Left hindlimb (tissue), 1 donor: ENCODE measurements around the gene RAPSN.

ENCODE experiments used
- DNase-seq: peaks from one replicate; pipeline ENCODE4 v3.0.0-alpha.2; 2018

Gene RAPSN

GRCh38 chr11:47448566-47449427, at the start of gene RAPSN:
Gene RAPSN (minus strand): TSS chr11:47449136. CDS start chr11:47448964, 172 bp downstream.
- DNase-seq = peak; percentile 69

GRCh38 chr11:47498149-47498548, 49.2 kb upstream of the RAPSN start:
- no peak for DNase-seq

DNA sequence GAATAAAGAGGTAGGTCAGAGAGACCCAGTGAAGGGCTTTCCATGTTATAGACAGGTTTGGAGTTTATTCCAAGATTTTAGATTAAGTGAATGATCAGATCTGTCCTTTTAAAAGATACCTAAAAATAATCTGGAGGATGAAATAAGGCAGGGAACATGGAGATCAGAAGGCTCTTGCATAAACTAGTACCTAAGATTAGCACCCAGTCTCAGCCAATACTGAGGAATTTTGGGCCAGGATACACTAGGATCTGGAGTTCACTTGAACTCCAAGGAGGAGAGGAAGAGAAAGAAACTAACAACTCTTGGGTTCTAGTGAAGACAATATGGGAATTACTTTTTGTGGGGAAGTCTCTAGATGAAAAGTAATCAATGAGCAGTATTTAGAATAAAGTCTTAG, 47.9 kb upstream of the RAPSN start:
- DNase-seq = no peak

DNA sequence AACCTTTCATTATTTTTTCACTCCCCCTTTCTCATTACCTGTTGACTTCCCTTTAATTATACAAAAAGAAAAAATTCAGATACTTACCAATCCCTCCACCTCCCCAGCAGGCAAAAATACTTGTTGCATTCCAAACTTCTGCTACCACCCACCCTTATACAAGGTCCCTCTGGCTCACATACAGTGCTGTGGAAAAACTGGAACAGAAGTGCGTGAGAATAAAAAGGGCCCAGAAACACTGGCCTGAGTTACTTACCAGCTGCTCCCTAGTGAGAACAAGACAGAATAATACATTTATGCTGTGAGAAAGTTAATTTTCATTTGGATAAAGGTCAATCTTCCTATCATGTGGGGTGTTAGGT, 46.9 kb upstream of the RAPSN start:
- DNase-seq = no peak

GRCh38 chr11:47495011-47495855, 46.3 kb upstream of the RAPSN start:
- DNase-seq = no peak

DNA sequence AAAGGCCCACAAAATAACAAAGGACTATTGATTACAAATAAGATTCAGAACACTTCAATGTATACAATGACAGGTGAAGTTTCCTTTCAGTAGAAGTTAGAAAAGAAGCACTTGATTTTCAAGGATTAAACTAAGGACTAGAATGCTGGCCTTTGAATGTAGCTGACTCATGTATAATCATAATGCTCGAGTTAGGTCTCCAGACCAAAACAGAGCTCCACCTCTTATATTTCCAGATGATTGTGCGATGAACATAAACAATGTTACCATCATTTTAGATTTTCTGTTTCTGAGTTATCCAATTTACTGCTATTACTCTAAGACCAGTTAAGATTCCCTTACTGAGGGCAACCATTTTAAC, 40.4 kb upstream of the RAPSN start:
- DNase-seq = no peak

DNA sequence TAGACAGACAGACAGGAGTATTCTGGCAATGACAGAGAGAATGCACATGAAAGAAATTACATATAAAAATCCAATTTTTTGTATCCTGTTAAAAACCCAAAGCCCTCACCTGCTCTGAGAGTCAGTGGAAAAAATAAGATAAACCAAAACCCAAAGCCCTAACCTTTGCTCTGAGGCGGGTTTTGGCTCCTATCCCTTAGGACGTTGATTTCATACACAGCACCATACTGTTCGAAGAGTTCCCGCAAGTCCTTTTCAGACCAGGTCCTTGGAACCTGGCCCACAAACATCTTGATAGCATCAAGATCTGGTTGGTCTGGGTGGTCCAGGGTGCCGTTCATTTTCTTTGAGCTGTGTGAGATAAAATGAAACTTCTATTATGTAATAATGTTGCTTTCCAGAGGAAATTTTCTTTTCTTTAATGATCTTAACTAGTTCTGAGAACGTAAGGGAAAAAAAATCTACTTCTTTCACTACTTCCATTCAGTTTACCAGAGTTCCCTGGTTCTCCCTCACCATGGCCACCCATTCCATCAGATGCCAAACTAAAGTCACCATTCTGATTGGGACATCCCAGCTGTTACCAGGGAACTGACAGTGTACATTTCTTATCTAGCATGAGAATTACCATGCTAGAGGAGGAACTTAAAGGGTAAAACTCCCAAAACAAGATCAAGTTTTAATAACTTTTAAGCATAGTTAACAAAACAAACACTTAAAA, 39.9 kb upstream of the RAPSN start:
- no peak for DNase-seq

- no peak for DNase-seq
Measured at GRCh38 chr11:47488111-47488510, 39.2 kb upstream of the RAPSN start.

DNA sequence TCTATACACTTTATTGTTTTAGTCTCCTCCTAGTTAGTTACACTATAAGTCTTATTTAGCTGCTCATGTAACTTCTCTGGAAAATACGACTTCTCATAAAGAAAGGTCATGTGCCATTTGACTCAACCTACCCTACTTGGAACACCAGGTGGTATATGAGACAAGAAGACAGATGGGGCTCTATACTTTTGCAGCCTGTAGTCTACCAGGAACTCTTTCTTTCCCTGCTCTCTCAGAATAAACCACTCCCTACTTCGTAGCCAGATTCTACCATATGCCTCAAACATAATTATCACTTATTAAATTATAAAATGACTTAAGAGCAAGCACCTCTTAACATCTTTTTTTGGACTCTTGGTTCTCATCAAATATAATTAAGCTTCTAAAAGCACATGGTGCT, 38.5 kb upstream of the RAPSN start:
- no peak for DNase-seq

GRCh38 chr11:47485107-47485506, 36.2 kb upstream of the RAPSN start:
- no peak for DNase-seq

DNA sequence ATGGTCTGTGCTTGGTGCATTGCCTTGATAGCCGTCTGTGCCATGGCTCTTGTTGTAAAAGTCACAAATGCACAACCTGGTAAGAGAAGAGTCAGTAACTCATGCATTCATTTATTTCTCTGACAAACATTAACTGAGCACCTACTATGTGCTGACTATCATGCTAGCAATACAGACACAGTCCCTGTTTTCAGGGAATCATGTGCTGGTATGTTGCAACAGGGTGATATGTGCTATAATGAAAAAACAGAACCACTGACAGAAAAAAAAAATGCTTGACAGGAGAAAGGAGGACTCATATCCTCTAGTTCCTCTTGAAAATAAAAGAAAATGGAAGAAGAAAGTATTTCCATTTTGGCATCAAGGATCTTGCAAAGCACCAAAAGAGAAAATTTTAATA, 34.5 kb upstream of the RAPSN start:
- no peak for DNase-seq

DNA sequence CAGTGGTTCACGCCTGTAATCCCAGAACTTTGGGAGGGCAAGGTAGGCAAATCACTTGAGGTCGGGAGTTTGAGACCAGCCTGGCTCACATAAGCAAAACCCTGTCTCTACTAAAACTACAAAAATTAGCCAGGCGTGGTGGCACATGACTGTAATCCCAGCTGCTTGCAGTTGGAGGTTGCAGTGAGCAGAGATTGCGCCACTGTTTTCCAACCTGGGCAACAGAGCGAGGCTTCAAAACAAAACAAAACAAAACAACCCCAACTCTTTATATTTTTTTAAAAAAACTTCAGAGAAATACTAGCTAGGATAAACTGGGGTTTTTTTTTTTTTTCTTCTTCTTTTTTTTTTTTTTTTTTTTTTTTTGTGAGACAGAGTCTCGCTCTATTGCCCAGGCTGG, 31.8 kb upstream of the RAPSN start:
- DNase-seq = no peak

- DNase-seq = no peak
Measured at GRCh38 chr11:47478651-47479329, 29.9 kb upstream of the RAPSN start.

GRCh38 chr11:47477753-47478152, 28.8 kb upstream of the RAPSN start:
- no peak for DNase-seq

DNA sequence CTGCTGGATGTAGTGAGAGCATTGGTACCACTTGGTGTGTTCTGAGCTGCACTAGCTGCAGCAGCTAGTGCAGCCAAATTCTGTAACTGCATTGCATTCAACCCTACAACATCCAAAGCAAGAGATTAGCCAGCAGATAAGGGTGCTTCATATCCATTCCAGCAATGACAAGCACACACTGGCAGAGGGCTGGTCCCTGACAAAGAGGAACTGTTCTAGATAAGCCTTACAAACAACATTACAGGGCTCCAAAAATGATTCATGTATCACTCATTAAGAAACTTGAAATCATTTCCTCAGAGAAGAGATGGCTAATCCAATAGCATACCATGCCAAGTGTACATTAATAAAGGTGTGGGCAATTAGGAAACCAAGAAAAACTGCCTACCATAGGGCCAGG, 28.4 kb upstream of the RAPSN start:
- no peak for DNase-seq

DNA sequence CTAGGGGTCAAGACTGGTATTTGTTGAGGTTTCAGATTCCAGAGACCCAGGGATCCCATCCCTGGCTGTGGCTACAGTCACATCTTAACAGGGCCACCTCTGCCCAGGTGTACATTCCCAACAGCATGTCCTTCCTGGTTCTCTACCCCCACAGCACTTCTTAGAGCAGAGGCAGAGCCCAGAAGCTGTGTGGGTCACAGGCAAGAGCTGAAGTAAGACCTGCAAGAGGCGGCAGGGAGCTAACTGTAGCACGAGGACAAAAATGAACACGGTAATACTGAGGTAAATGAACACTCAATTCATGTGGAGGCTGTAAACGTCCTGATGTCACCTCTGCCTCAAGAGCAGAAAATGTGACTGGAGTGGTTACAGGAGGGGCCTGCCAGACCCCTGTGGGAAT, 21.7 kb upstream of the RAPSN start:
- DNase-seq = no peak

- DNase-seq = no peak
Measured at GRCh38 chr11:47469361-47470179, 20.6 kb upstream of the RAPSN start.

DNA sequence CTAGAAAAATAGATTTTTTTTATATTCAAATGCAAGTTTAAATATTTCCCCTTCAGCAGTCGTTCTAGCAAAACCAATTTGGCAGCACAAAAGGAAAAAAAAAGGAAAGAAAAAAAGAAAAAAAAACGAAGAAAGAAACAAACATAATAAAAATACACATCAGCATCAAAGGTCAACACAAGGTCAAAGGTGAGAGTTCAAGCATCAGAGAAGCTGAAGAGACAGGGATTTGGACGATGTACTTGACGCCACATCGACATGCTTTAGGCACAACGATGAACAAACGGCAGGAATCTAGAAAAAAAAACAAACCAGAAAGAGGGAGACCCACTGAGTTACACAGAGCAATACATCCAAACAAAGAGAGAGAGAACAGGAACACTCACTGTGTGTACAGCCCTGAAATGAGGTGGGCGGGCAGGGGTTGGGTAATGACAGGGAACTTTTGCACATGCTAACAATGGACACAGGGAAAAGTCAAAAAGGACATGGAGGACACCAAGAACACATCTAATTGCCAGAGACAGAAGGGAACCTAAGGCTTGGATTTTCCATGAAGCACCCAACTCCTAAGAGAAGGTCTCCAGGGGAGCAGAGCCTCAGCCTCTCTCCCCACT, 19.8 kb upstream of the RAPSN start:
- no peak for DNase-seq

DNA sequence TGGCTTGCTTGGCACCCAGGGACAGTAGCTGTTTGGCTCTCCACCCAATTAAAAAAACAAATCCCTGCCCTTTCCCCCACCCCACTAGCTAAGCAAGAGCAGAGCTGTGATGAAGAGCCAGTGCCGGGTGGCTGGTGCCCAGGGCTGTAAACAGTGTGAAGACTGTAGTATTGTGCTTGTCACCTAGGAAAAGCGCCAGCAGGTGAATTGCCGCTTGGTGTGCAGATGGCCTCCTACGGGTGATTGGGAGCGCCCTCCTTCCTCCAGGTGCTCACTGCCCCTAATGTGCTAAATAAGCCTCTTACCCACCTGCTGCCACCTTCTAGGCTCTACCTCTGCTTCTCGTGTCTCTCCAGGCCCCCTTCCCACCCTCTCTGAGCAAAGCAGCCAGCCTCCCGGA, 18.4 kb upstream of the RAPSN start:
- no peak for DNase-seq

DNA sequence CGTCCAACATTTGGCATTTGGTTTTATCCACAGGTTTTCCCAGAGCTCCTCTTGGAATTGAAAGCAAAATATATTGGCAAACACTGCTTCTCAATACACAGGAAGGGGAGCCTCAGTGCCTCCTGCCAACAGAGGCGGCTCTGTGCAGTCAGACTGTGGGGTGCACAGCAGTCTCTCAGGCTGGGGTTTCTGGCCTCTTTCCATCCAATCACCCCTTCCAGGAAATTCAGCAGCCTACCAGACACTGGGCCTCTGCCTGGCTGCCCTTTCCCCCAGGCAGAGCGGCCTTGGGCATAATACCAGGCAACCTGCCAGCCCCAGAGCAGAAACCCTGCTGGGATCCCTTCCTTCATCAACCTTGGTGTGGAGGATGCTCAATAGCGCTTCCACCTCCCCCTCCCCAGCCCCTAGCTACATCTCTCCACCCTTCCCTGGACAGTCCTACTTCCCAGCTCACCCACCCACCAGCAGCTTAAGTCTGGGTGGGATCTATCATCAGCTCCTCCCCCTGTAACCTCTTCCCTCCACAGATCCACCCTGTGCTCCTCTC, 17.8 kb upstream of the RAPSN start:
- peak; percentile 67 for DNase-seq

DNA sequence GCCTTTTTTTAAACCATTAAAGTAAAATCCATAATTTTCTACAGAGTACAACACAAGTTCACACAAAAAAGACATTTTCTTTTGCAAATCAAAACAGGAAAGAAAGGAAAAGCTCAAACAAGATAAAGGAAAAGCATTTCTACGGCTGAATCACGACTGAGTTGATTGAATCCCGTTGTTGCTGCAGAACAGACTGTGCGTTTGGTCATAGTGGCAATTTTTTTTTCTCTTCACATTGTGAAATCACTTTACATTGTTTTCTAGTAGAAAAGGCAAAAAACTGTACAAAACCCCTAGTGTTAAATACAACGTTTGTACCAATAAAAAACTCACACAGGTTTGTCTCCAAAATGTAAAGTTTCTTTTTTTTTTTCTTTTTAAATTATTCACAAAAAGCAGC, 17.3 kb upstream of the RAPSN start:
- no peak for DNase-seq
